ENCODE results near the gene ORC6.
"Not testable (repeated sequence)": the region's sequence is repeated elsewhere in the genome, so short reads cannot be mapped to it uniquely, and the experiment has no call there.

The ORC6 gene

GRCh38 chr16:46689365-46690280 lies at the start of gene ORC6:
ORC6 (plus strand) TSS chr16:46689659; CDS start chr16:46689706, 47 bp downstream.
- peak; percentile 92 for DNase-seq (ENCODE audit: low read depth)

GRCh38 chr16:46648656-46649055 lies 40.8 kb upstream of the ORC6 start:
- DNase-seq (ENCODE audit: low read depth), result no peak

- no peak for DNase-seq (ENCODE audit: low read depth)
These were observed 39.7 kb upstream of the ORC6 start for GRCh38 chr16:46649588-46650253.

- peak; percentile 21 for DNase-seq (ENCODE audit: low read depth)
These were observed 39.2 kb upstream of the ORC6 start for GRCh38 chr16:46650254-46650623.

- DNase-seq (ENCODE audit: low read depth), result no peak
These were observed 38.2 kb upstream of the ORC6 start for GRCh38 chr16:46651305-46651704.

GRCh38 chr16:46658925-46659324 lies 30.5 kb upstream of the ORC6 start:
- DNase-seq (ENCODE audit: low read depth), result no peak

- no peak for DNase-seq (ENCODE audit: low read depth)
These were observed 27.3 kb upstream of the ORC6 start for GRCh38 chr16:46662123-46662522.

GRCh38 chr16:46673320-46674013 lies 16.0 kb upstream of the ORC6 start:
- DNase-seq (ENCODE audit: low read depth), result peak; percentile 68

- not testable (repeated sequence) for DNase-seq (ENCODE audit: low read depth)
These were observed 11.5 kb upstream of the ORC6 start for GRCh38 chr16:46677943-46678342.

GRCh38 chr16:46681867-46682266 lies 7.6 kb upstream of the ORC6 start:
- not testable (repeated sequence) for DNase-seq (ENCODE audit: low read depth)

- DNase-seq (ENCODE audit: low read depth), result no peak
These were observed 2.5 kb upstream of the ORC6 start for GRCh38 chr16:46686815-46687473.

- no peak for DNase-seq (ENCODE audit: low read depth)
These were observed 2.0 kb upstream of the ORC6 start for GRCh38 chr16:46687486-46687885.

GRCh38 chr16:46688101-46688653 lies 1.3 kb upstream of the ORC6 start:
- DNase-seq (ENCODE audit: low read depth), result peak; percentile 7

GRCh38 chr16:46688654-46689364 lies 650 bp upstream of the ORC6 start, which contains the start of gene VPS35:
VPS35 (minus strand) TSS chr16:46689178; CDS start chr16:46689133, 45 bp downstream.
- DNase-seq (ENCODE audit: low read depth), result peak; percentile 97

- DNase-seq (ENCODE audit: low read depth), result peak; percentile 54
These were observed 1.1 kb downstream of the ORC6 start for GRCh38 chr16:46690281-46691178.

GRCh38 chr16:46691726-46692125 lies 2.3 kb downstream of the ORC6 start:
- DNase-seq (ENCODE audit: low read depth), result peak; percentile 63

GRCh38 chr16:46693598-46693997 lies 4.1 kb downstream of the ORC6 start:
- no peak for DNase-seq (ENCODE audit: low read depth)

- no peak for DNase-seq (ENCODE audit: low read depth)
These were observed 6.5 kb downstream of the ORC6 start for GRCh38 chr16:46695937-46696336.

GRCh38 chr16:46696957-46697356 lies 7.5 kb downstream of the ORC6 start:
- DNase-seq (ENCODE audit: low read depth), result no peak

- no peak for DNase-seq (ENCODE audit: low read depth)
These were observed 10.6 kb downstream of the ORC6 start for GRCh38 chr16:46700048-46700447.
